BLaER1 (cell line): ENCODE measurements around the gene ARID3B.
"Not testable (repeated sequence)": the region's sequence is repeated elsewhere in the genome, so short reads cannot be mapped to it uniquely, and the experiment has no call there.

Source experiments
- H3K27ac ChIP-seq: shearing (Covaris generic); formaldehyde crosslinking; 2 replicates; pipeline ENCODE4 v1.8.1; 2022
- H3K27me3 ChIP-seq: shearing (Covaris generic); formaldehyde crosslinking; 2 replicates; pipeline ENCODE4 v1.8.1; 2022
- H3K36me3 ChIP-seq: shearing (Covaris generic); formaldehyde crosslinking; 2 replicates; pipeline ENCODE4 v1.8.1; 2022
- H3K4me1 ChIP-seq: shearing (Covaris generic); formaldehyde crosslinking; 2 replicates; pipeline ENCODE4 v1.8.1; 2022
- H3K4me2 ChIP-seq: shearing (Covaris generic); formaldehyde crosslinking; 2 replicates; pipeline ENCODE4 v1.8.1; 2022
- H3K4me3 ChIP-seq: shearing (Covaris generic); formaldehyde crosslinking; 2 replicates; pipeline ENCODE4 v1.8.1; 2022
- H3K9ac ChIP-seq: shearing (Covaris generic); formaldehyde crosslinking; 2 replicates; pipeline ENCODE4 v1.8.1; 2022
- H3K9me3 ChIP-seq: shearing (Covaris generic); formaldehyde crosslinking; 2 replicates; pipeline ENCODE4 v1.8.1; 2022
- H4K20me1 ChIP-seq: shearing (Covaris generic); formaldehyde crosslinking; 2 replicates; pipeline ENCODE4 v1.8.1; 2022
- Cebpa-rat ChIP-seq: shearing (Covaris generic); IDR thresholded peaks from 2 replicates; pipeline ENCODE4 v1.8.1; 2022

The ARID3B gene

GRCh38 chr15:74511583-74511982 lies 29.4 kb upstream of the ARID3B start:
- H3K4me2 ChIP-seq: peak overlapping the region; percentile 59
- H3K4me1 ChIP-seq: peaks cover 18% of the 10 kb centered on the region
- 0 out of 2 replicates have a peak overlapping the region, but pooled peaks have one; percentile 4 for H3K27ac ChIP-seq
- H3K36me3 ChIP-seq: no peaks in the 10 kb centered on the region
- no peaks in the 10 kb centered on the region for H3K27me3 ChIP-seq
- H3K4me3 ChIP-seq: no peak overlapping the region
- H4K20me1 ChIP-seq: no peaks in the 10 kb centered on the region
- no peak for TF ChIP-seq Cebpa-rat
- H3K9me3 ChIP-seq: no peaks in the 10 kb centered on the region
- no peak overlapping the region for H3K9ac ChIP-seq

GRCh38 chr15:74514059-74514458 lies 27.0 kb upstream of the ARID3B start:
- not testable (repeated sequence) for H3K4me3 ChIP-seq

GRCh38 chr15:74517096-74517495 lies 23.9 kb upstream of the ARID3B start:
- TF ChIP-seq Cebpa-rat: no peak
- H3K9me3 ChIP-seq: no peaks in the 10 kb centered on the region
- no peak overlapping the region for H3K4me3 ChIP-seq
- H3K36me3 ChIP-seq: no peaks in the 10 kb centered on the region
- peaks cover 6% of the 10 kb centered on the region for H3K4me1 ChIP-seq
- no peaks in the 10 kb centered on the region for H3K27me3 ChIP-seq
- H4K20me1 ChIP-seq: no peaks in the 10 kb centered on the region
- no peak overlapping the region for H3K4me2 ChIP-seq
- no peak overlapping the region for H3K9ac ChIP-seq
- H3K27ac ChIP-seq: no peak overlapping the region

More at GRCh38 chr15:74514059-74514458, 27.0 kb upstream of the ARID3B start:
- not testable (repeated sequence) for H3K9ac ChIP-seq, H3K36me3 ChIP-seq, H3K4me2 ChIP-seq, H4K20me1 ChIP-seq, H3K27ac ChIP-seq, H3K27me3 ChIP-seq, H3K9me3 ChIP-seq
- H3K4me1 ChIP-seq: peaks cover 18% of the 10 kb centered on the region

GRCh38 chr15:74519311-74519710 lies 21.7 kb upstream of the ARID3B start:
- H3K4me2 ChIP-seq: no peak overlapping the region
- H3K27ac ChIP-seq: no peak overlapping the region
- no peaks in the 10 kb centered on the region for H3K9me3 ChIP-seq
- no peak for TF ChIP-seq Cebpa-rat
- H3K4me1 ChIP-seq: peaks cover 17% of the 10 kb centered on the region
- no peak overlapping the region for H3K9ac ChIP-seq
- no peaks in the 10 kb centered on the region for H3K36me3 ChIP-seq
- no peaks in the 10 kb centered on the region for H3K27me3 ChIP-seq
- H4K20me1 ChIP-seq: no peaks in the 10 kb centered on the region
- H3K4me3 ChIP-seq: no peak overlapping the region

- no peak for TF ChIP-seq Cebpa-rat
- H3K4me3 ChIP-seq: no peak overlapping the region
- no peaks in the 10 kb centered on the region for H4K20me1 ChIP-seq
Measured at GRCh38 chr15:74520407-74520806, 20.6 kb upstream of the ARID3B start.

GRCh38 chr15:74523982-74524381 lies 17.0 kb upstream of the ARID3B start:
- no peak overlapping the region for H3K9ac ChIP-seq
- no peaks in the 10 kb centered on the region for H4K20me1 ChIP-seq
- H3K27ac ChIP-seq: no peak overlapping the region
- no peaks in the 10 kb centered on the region for H3K9me3 ChIP-seq
- no peak for TF ChIP-seq Cebpa-rat
- no peak overlapping the region for H3K4me3 ChIP-seq
- no peaks in the 10 kb centered on the region for H3K27me3 ChIP-seq
- no peaks in the 10 kb centered on the region for H3K36me3 ChIP-seq
- peaks cover 17% of the 10 kb centered on the region for H3K4me1 ChIP-seq
- no peak overlapping the region for H3K4me2 ChIP-seq

More at GRCh38 chr15:74520407-74520806, 20.6 kb upstream of the ARID3B start:
- no peaks in the 10 kb centered on the region for H3K9me3 ChIP-seq
- no peak overlapping the region for H3K27ac ChIP-seq
- no peak overlapping the region for H3K9ac ChIP-seq
- H3K4me2 ChIP-seq: no peak overlapping the region
- peaks cover 17% of the 10 kb centered on the region for H3K4me1 ChIP-seq
- no peaks in the 10 kb centered on the region for H3K36me3 ChIP-seq
- no peaks in the 10 kb centered on the region for H3K27me3 ChIP-seq

GRCh38 chr15:74525309-74525708 lies 15.7 kb upstream of the ARID3B start:
- Histone ChIP-seq H3K4me2 (no peak overlapping the region), H3K4me1 (peaks cover 25% of the 10 kb centered on the region), H3K4me3 (no peak overlapping the region), H3K9ac (no peak overlapping the region), H3K9me3 (no peaks in the 10 kb centered on the region), H3K27me3 (no peaks in the 10 kb centered on the region), H3K36me3 (no peaks in the 10 kb centered on the region), H3K27ac (no peak overlapping the region), H4K20me1 (no peaks in the 10 kb centered on the region)
- TF ChIP-seq Cebpa-rat: no peak

GRCh38 chr15:74525945-74526344 lies 15.1 kb upstream of the ARID3B start:
- Histone ChIP-seq H3K9me3 (no peaks in the 10 kb centered on the region), H3K9ac (no peak overlapping the region), H3K27ac (no peak overlapping the region), H3K4me1 (peaks cover 26% of the 10 kb centered on the region), H3K27me3 (no peaks in the 10 kb centered on the region), H3K4me3 (no peak overlapping the region), H3K36me3 (no peaks in the 10 kb centered on the region), H3K4me2 (no peak overlapping the region), H4K20me1 (no peaks in the 10 kb centered on the region)
- TF ChIP-seq Cebpa-rat: no peak

GRCh38 chr15:74528876-74529275 lies 12.1 kb upstream of the ARID3B start:
- Histone ChIP-seq H3K9me3 (no peaks in the 10 kb centered on the region), H3K36me3 (no peaks in the 10 kb centered on the region), H3K4me1 (peaks cover 9% of the 10 kb centered on the region), H3K27me3 (no peaks in the 10 kb centered on the region), H3K9ac (no peak overlapping the region), H3K4me3 (no peak overlapping the region), H4K20me1 (no peaks in the 10 kb centered on the region), H3K4me2 (no peak overlapping the region), H3K27ac (no peak overlapping the region)
- no peak for TF ChIP-seq Cebpa-rat

GRCh38 chr15:74529921-74530320 lies 11.1 kb upstream of the ARID3B start:
- Histone ChIP-seq H3K4me3 (no peak overlapping the region), H3K27me3 (no peaks in the 10 kb centered on the region), H3K9me3 (no peaks in the 10 kb centered on the region), H3K36me3 (no peaks in the 10 kb centered on the region), H3K27ac (no peak overlapping the region), H4K20me1 (no peaks in the 10 kb centered on the region), H3K9ac (no peak overlapping the region), H3K4me2 (peak overlapping the region; percentile 23; the same call in 1 of the 2 replicates), H3K4me1 (peaks cover 9% of the 10 kb centered on the region)
- no peak for TF ChIP-seq Cebpa-rat

GRCh38 chr15:74530771-74531143 lies 10.3 kb upstream of the ARID3B start:
- no peak overlapping the region for H3K9ac ChIP-seq
- H3K27ac ChIP-seq: no peak overlapping the region
- H3K4me3 ChIP-seq: no peak overlapping the region
- H3K36me3 ChIP-seq: no peaks in the 10 kb centered on the region
- H3K9me3 ChIP-seq: no peaks in the 10 kb centered on the region
- H4K20me1 ChIP-seq: no peaks in the 10 kb centered on the region
- TF ChIP-seq Cebpa-rat: no peak
- H3K27me3 ChIP-seq: no peaks in the 10 kb centered on the region
- H3K4me1 ChIP-seq: peaks cover 9% of the 10 kb centered on the region
- no peak overlapping the region for H3K4me2 ChIP-seq
